HEK293T (cell line): Measurements from ENCODE around the gene AMBN.

Experiments
- CTCF ChIA-PET: fragments of 350-600 bp; formaldehyde crosslinking; extraction: SDS; loops from one replicate; lab custom pipeline; 2021; ENCODE audit warnings: antibody characterized with exemption, inconsistent platforms; lab: Yijun Ruan, JAX
- POLR2A ChIA-PET: fragments of 350-600 bp; formaldehyde crosslinking; extraction: SDS; loops from one replicate; lab custom pipeline; 2020; ENCODE audit warnings: antibody characterized with exemption, inconsistent platforms; lab: Yijun Ruan, JAX
- DNase-seq: peaks from one replicate; pipeline ENCODE4 v3.0.0; 2012; ENCODE audit warnings: mixed read lengths; ENCODE audit errors: extremely low spot score
- ARNT ChIP-seq: fragments of 450-650 bp; IDR thresholded peaks from 2 replicates; pipeline ENCODE4 v1.6.1; 2017; ENCODE audit warnings: mild to moderate bottlenecking
- BHLHE40 ChIP-seq: fragments of 450-650 bp; IDR thresholded peaks from 2 replicates; pipeline ENCODE4 v1.6.1; 2016; ENCODE audit warnings: mild to moderate bottlenecking, moderate library complexity, borderline replicate concordance
- CTBP1 ChIP-seq: fragments of 450-650 bp; IDR thresholded peaks from 2 replicates; pipeline ENCODE4 v1.6.1; 2016; ENCODE audit warnings: borderline replicate concordance
- ELF4 ChIP-seq: fragments of 450-650 bp; IDR thresholded peaks from 2 replicates; pipeline ENCODE4 v1.6.1; 2017; ENCODE audit warnings: antibody characterized with exemption
- FOXA1 ChIP-seq: fragments of 450-650 bp; IDR thresholded peaks from 2 replicates; pipeline ENCODE4 v1.6.1; 2016; ENCODE audit warnings: mild to moderate bottlenecking
- FOXK2 ChIP-seq: fragments of 450-650 bp; IDR thresholded peaks from 2 replicates; pipeline ENCODE4 v1.6.1; 2016; ENCODE audit warnings: mild to moderate bottlenecking
- FOXM1 ChIP-seq: fragments of 450-650 bp; IDR thresholded peaks from 2 replicates; pipeline ENCODE4 v1.6.1; 2017; ENCODE audit warnings: mild to moderate bottlenecking, borderline replicate concordance
- HDGF ChIP-seq: fragments of 450-650 bp; IDR thresholded peaks from 2 replicates; pipeline ENCODE4 v1.6.1; 2017; ENCODE audit warnings: antibody characterized with exemption, borderline replicate concordance
- L3MBTL2 ChIP-seq: fragments of 450-650 bp; conservative IDR thresholded peaks from 2 replicates; pipeline ENCODE4 v1.6.1; 2016; ENCODE audit warnings: mild to moderate bottlenecking
- LEF1 ChIP-seq: fragments of 450-650 bp; IDR thresholded peaks from 2 replicates; pipeline ENCODE4 v1.6.1; 2017; ENCODE audit warnings: mild to moderate bottlenecking, borderline replicate concordance
- NFRKB ChIP-seq: fragments of 450-650 bp; IDR thresholded peaks from 2 replicates; pipeline ENCODE4 v1.6.1; 2016; ENCODE audit warnings: mild to moderate bottlenecking, moderate library complexity
- PKNOX1 ChIP-seq: fragments of 450-650 bp; IDR thresholded peaks from 2 replicates; pipeline ENCODE4 v1.6.1; 2016
- SP1 ChIP-seq: fragments of 450-650 bp; IDR thresholded peaks from 2 replicates; pipeline ENCODE4 v1.6.1; 2017
- SUZ12 ChIP-seq: fragments of 450-650 bp; IDR thresholded peaks from 2 replicates; pipeline ENCODE4 v1.6.1; 2016; ENCODE audit warnings: mild to moderate bottlenecking
- TARDBP ChIP-seq: fragments of 450-650 bp; IDR thresholded peaks from 2 replicates; pipeline ENCODE4 v1.6.1; 2016
- ZNF384 ChIP-seq: fragments of 450-650 bp; IDR thresholded peaks from 2 replicates; pipeline ENCODE4 v1.6.1; 2016

The AMBN gene

GRCh38 chr4:70591955-70592582 is at the start of gene AMBN:
TSS of gene AMBN (plus strand) at chr4:70592256. CDS start at chr4:70592359, 103 bp downstream.
- CTCF ChIA-PET = interaction anchor here (1.0 to 1.4 kb wide), 2 partner anchors 10 to 1118 kb away, joined by 3 to 4 read pairs; no protein-coding TSS in a partner anchor
- DNase-seq = no peak
- TF ChIP-seq BHLHE40 = no peak
- TF ChIP-seq PKNOX1 = peak; percentile 63
- TF ChIP-seq ELF4 = no peak
- TF ChIP-seq SUZ12 = no peak
- POLR2A ChIA-PET = no interaction called here

- POLR2A ChIA-PET = no interaction called here
- no peak for TF ChIP-seq TARDBP
- TF ChIP-seq SP1 = no peak
- no peak for TF ChIP-seq FOXM1
- TF ChIP-seq CTBP1 = no peak
- no peak for TF ChIP-seq HDGF
- no peak for TF ChIP-seq NFRKB
- no peak for TF ChIP-seq FOXK2
- no peak for TF ChIP-seq LEF1
- CTCF ChIA-PET = no interaction called here
- peak; percentile 21 for DNase-seq
Measured at GRCh38 chr4:70544279-70544868, 47.7 kb upstream of the AMBN start.

GRCh38 chr4:70556856-70557255 is 35.2 kb upstream of the AMBN start:
- ChIA-PET POLR2A (no interaction called here), CTCF (no interaction called here)
- TF ChIP-seq FOXM1 = no peak
- no peak for TF ChIP-seq ARNT
- TF ChIP-seq L3MBTL2 = no peak
- no peak for TF ChIP-seq SUZ12
- no peak for TF ChIP-seq ELF4
- TF ChIP-seq FOXA1 = no peak
- TF ChIP-seq LEF1 = no peak
- TF ChIP-seq FOXK2 = no peak
- no peak for TF ChIP-seq TARDBP
- no peak for TF ChIP-seq SP1
- no peak for TF ChIP-seq BHLHE40
- no peak for TF ChIP-seq ZNF384
- no peak for TF ChIP-seq NFRKB
- TF ChIP-seq PKNOX1 = no peak
- TF ChIP-seq CTBP1 = no peak
- TF ChIP-seq HDGF = no peak
- no peak for DNase-seq

GRCh38 chr4:70559211-70559830 is 32.7 kb upstream of the AMBN start:
- peak; percentile 61 for DNase-seq
- CTCF ChIA-PET = interaction anchor here (0.6 to 1.2 kb wide), 7 partner anchors 9 to 1271 kb away, joined by 3 to 4 read pairs (median 3); no protein-coding TSS in a partner anchor

GRCh38 chr4:70559924-70560323 is 32.1 kb upstream of the AMBN start:
- ChIA-PET POLR2A (no interaction called here), CTCF (interaction anchor here (0.6 to 1.2 kb wide), 2 partner anchors 10 to 593 kb away, joined by 3 read pairs; no protein-coding TSS in a partner anchor)
- no peak for DNase-seq
- TF ChIP-seq L3MBTL2 = no peak
- no peak for TF ChIP-seq ELF4
- TF ChIP-seq HDGF = no peak
- no peak for TF ChIP-seq ARNT
- TF ChIP-seq CTBP1 = no peak
- no peak for TF ChIP-seq BHLHE40
- TF ChIP-seq FOXK2 = no peak

More at GRCh38 chr4:70559211-70559830, 32.7 kb upstream of the AMBN start:
- no peak for TF ChIP-seq SUZ12
- TF ChIP-seq CTBP1 = no peak
- no peak for TF ChIP-seq ARNT
- TF ChIP-seq ELF4 = no peak
- POLR2A ChIA-PET = no interaction called here

- CTCF ChIA-PET = no interaction called here
- no peak for TF ChIP-seq TARDBP
- no peak for TF ChIP-seq ELF4
- no peak for TF ChIP-seq L3MBTL2
- no peak for TF ChIP-seq FOXA1
- no peak for TF ChIP-seq PKNOX1
- TF ChIP-seq FOXM1 = no peak
- TF ChIP-seq HDGF = no peak
- TF ChIP-seq NFRKB = no peak
- TF ChIP-seq ZNF384 = no peak
- TF ChIP-seq SUZ12 = no peak
- no peak for TF ChIP-seq BHLHE40
- no peak for TF ChIP-seq SP1
- no peak for TF ChIP-seq FOXK2
- TF ChIP-seq ARNT = no peak
- no peak for DNase-seq
Measured at GRCh38 chr4:70564033-70564432, 28.0 kb upstream of the AMBN start.

More at GRCh38 chr4:70564033-70564432, 28.0 kb upstream of the AMBN start:
- POLR2A ChIA-PET = no interaction called here
